ENCODE measurements around the gene ARHGAP24. TPM values are rescaled to one million over a fixed set of nuclear protein-coding genes. Genes with fewer than 3 reads are reported as not detected.
"Not testable (repeated sequence)": the region's sequence is repeated elsewhere in the genome, so short reads cannot be mapped to it uniquely, and the experiment has no call there.

Gene ARHGAP24
- total RNA-seq, 1 donor = 56.6 TPM

- no peak overlapping the region for H3K4me3 ChIP-seq (ENCODE audit: low read depth, low read length)
- TF ChIP-seq CTCF (IDR thresholded peaks at IDR 0.05; ENCODE audit: insufficient read depth, low read depth, low read length) = no peak
- peak; percentile 64 for DNase-seq (ENCODE audit: low read depth)
These were observed 25.3 kb downstream of the ARHGAP24 start for GRCh38 chr4:85500110-85500867.

- peak; percentile 51 for DNase-seq (ENCODE audit: low read depth)
- not testable (repeated sequence) for H3K4me3 ChIP-seq (ENCODE audit: low read depth, low read length)
These were observed 26.2 kb downstream of the ARHGAP24 start for GRCh38 chr4:85501145-85501544.

DNA sequence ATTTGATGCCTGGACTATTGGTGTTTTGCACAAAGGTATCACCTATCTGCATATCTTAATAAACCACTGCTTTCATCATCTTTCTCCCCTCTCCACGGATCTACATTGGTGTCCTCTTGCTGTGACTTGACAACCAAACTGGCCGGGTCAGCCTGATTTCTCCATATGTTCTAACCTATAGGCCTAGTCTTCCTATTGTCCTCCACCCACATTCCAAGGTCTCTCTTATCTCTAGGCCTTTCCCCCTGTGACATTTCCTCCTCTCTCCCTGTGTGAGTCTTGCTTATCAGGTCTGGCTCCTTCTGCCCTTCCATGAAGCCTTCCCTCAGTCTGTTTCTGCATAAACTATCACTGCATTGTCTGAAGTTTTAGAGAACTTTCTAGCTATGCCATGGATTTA lies 33.7 kb downstream of the ARHGAP24 start:
- TF ChIP-seq CTCF (IDR thresholded peaks at IDR 0.05; ENCODE audit: insufficient read depth, low read depth, low read length) = no peak
- no peak for DNase-seq (ENCODE audit: low read depth)
- H3K4me3 ChIP-seq (ENCODE audit: low read depth, low read length) = no peak overlapping the region

DNA sequence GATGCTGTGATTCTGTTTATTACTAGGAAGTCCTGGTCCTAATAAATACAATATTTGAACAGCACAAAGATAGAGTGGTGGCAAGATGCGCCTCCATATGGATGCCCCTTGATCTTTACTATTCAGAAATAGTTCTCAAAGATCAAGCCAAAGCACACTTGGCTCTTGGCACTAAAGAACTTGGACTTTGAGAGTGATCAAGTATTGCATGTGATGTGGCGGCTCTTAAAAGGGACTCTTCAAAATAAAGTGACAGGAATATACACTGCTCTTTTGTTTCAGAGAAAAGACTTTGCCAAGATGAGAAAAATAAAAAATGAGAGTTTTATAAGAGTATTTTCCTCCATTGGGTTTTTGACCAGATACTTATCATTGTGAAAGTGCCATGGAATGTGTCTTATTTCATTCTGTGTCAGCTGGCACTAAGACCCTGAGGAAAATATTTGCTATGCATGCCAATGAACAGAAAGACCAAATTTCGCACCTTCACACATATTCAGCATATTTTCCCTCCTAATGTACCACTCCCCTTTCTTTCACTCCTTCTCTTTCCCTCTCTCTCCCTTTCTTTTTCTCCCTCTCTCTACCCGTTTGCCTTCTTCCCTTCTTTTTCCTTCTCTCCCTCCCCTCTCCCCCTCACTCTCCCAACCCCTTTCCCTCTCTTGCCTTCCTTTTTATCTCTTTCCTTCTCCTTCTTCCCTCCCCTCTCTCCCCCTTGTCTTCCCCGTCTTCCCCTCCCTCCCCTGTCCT lies 35.1 kb downstream of the ARHGAP24 start:
- no peak for TF ChIP-seq CTCF (IDR thresholded peaks at IDR 0.05; ENCODE audit: insufficient read depth, low read depth, low read length)
- DNase-seq (ENCODE audit: low read depth) = no peak
- H3K4me3 ChIP-seq (ENCODE audit: low read depth, low read length) = no peak overlapping the region

DNA sequence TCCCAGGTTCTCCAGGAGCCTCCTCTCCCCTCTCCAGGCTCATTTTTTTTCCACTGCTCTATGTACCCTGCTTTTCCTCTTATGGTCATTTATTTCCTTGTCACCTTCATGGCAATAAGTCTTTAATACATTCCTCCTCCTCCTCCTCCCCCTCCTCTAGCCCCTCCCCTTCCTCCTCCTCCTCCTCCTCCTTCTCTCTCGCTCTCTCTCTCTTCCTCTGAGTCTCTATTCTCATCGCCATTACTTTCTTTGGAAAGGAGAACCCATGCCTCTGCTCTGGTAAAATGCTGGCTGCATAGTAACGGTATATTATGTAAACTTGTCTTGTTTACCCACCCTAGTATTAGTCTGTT lies 35.7 kb downstream of the ARHGAP24 start:
- no peak for DNase-seq (ENCODE audit: low read depth)
- TF ChIP-seq CTCF (IDR thresholded peaks at IDR 0.05; ENCODE audit: insufficient read depth, low read depth, low read length) = no peak
- no peak overlapping the region for H3K4me3 ChIP-seq (ENCODE audit: low read depth, low read length)

DNA sequence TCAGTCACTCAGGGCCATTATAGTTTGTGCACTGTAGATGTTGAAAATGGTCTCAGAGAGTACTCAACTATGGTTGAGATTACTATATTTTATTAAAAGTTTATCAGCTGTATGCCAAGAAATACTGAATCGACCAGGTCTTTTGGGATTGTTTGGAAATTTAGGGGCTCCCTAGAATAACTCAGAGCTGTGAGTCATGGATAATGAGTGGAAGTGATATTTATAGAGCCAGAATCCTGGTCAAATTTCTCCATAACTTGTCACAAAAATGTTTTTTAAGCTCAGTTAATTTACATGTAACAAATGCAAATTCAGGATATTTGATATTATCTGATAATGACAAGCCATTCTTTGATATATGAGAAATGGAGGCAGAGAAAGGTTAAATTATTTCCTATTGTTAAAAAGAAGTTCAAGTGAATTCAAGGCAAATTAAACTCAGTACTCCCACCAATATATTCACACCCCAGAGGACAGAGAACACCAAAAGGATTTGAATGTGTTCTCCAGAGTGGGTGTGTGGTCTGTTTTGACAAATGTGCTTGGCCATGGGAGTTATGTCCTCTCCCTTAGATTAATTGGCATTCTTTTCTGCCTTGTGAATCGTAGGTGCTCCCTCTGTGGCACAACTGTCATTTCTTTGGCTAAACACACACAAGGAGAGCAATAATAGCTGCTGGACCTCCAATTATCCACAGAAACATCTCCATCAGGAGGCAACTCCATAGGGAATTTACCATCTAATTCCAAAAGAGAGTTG lies 37.7 kb downstream of the ARHGAP24 start:
- DNase-seq (ENCODE audit: low read depth) = no peak
- TF ChIP-seq CTCF (IDR thresholded peaks at IDR 0.05; ENCODE audit: insufficient read depth, low read depth, low read length) = no peak
- no peak overlapping the region for H3K4me3 ChIP-seq (ENCODE audit: low read depth, low read length)

DNA sequence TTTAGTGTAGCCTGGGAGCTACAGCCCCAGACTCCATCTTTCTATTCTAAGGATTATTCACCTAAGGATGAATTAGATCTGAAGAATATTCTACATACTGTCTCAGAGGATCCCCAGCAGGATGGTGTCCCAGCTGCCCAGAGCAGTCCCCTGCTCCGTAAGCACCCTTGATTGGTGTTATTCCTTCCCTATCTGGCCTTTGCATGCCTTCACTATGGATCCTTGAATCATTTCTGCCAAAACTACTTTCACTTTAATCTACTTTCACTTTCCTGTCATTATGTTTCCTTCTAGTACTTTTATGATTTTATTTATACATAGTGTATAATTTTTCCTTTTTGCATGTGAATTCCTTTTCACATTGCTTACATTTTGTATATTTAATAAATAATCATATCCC lies 39.2 kb downstream of the ARHGAP24 start:
- DNase-seq (ENCODE audit: low read depth) = peak; percentile 35
- H3K4me3 ChIP-seq (ENCODE audit: low read depth, low read length) = peak overlapping the region; percentile 33
- TF ChIP-seq CTCF (IDR thresholded peaks at IDR 0.05; ENCODE audit: insufficient read depth, low read depth, low read length) = no peak
